HG03066 (cell line): ENCODE measurements around the gene CASTOR1.

Experiments used
- ATAC-seq: cut with Tn5 transposase; IDR thresholded peaks from one replicate; pipeline ENCODE4 v1.9.1; 2021; ENCODE audit warnings: low read depth; ENCODE audit not compliant: unreplicated experiment

The CASTOR1 gene

GRCh38 chr22:30286331-30286730 is 3.0 kb downstream of the CASTOR1 start:
- ATAC-seq, result no peak

- no peak for ATAC-seq
Measured at GRCh38 chr22:30285846-30286200, 3.5 kb downstream of the CASTOR1 start.

- ATAC-seq, result no peak
Measured at GRCh38 chr22:30285176-30285845, 4.0 kb downstream of the CASTOR1 start.

GRCh38 chr22:30284666-30285065 is 4.6 kb downstream of the CASTOR1 start:
- no peak for ATAC-seq

- no peak for ATAC-seq
Measured at GRCh38 chr22:30284172-30284571, 5.1 kb downstream of the CASTOR1 start.

- ATAC-seq, result no peak
Measured at GRCh38 chr22:30283342-30283741, 6.0 kb downstream of the CASTOR1 start.

- no peak for ATAC-seq
Measured at GRCh38 chr22:30282616-30283046, 6.7 kb downstream of the CASTOR1 start.

- ATAC-seq, result no peak
Measured at GRCh38 chr22:30280505-30280904, 8.8 kb downstream of the CASTOR1 start.

- no peak for ATAC-seq
Measured at GRCh38 chr22:30279932-30280331, 9.4 kb downstream of the CASTOR1 start.

GRCh38 chr22:30279046-30279788 is 10.1 kb downstream of the CASTOR1 start:
- no peak for ATAC-seq

GRCh38 chr22:30277547-30278344 is 11.6 kb downstream of the CASTOR1 start:
- no peak for ATAC-seq

- ATAC-seq, result no peak
Measured at GRCh38 chr22:30276039-30276438, 13.3 kb downstream of the CASTOR1 start.

GRCh38 chr22:30275625-30276024 is 13.7 kb downstream of the CASTOR1 start:
- ATAC-seq, result no peak

GRCh38 chr22:30274437-30274812 is 14.9 kb downstream of the CASTOR1 start:
- no peak for ATAC-seq

- ATAC-seq, result no peak
Measured at GRCh38 chr22:30273711-30274436, 15.4 kb downstream of the CASTOR1 start.

GRCh38 chr22:30272781-30273601 is 16.3 kb downstream of the CASTOR1 start:
- ATAC-seq, result no peak

- no peak for ATAC-seq
Measured at GRCh38 chr22:30270832-30271231, 18.5 kb downstream of the CASTOR1 start.

- no peak for ATAC-seq
Measured at GRCh38 chr22:30268331-30268730, 21.0 kb downstream of the CASTOR1 start.

- no peak for ATAC-seq
Measured at GRCh38 chr22:30267382-30268302, 21.7 kb downstream of the CASTOR1 start.
